SK-N-SH treated with all-trans-retinoic acid at 6 μM for 48 hours (cell line): Measurements from ENCODE around the gene MCM9.

Experiments used
- ATAC-seq: fragments of 200-7000 bp; cut with Tn5 transposase; 3 replicates; pipeline ENCODE4 v1.9.1; 2020; ENCODE audit warnings: mild to moderate bottlenecking, moderate library complexity
- ARNTL ChIP-seq: fragments of 450-650 bp; formaldehyde crosslinking; IDR thresholded peaks from 2 replicates; pipeline ENCODE4 v1.5.0; 2020; ENCODE audit warnings: low read depth, mild to moderate bottlenecking, moderate library complexity, borderline replicate concordance
- CSDC2 ChIP-seq: fragments of 250-450 bp; sonication (Bioruptor Pico); IDR thresholded peaks from 2 replicates; pipeline ENCODE4 v1.5.0; 2020; ENCODE audit warnings: mild to moderate bottlenecking, moderate library complexity
- CSRNP3 ChIP-seq: fragments of 250-450 bp; sonication (Bioruptor Pico); IDR thresholded peaks from 2 replicates; pipeline ENCODE4 v1.5.1; 2021; ENCODE audit warnings: mild to moderate bottlenecking, moderate library complexity
- ESRRG ChIP-seq: fragments of 250-450 bp; sonication (Bioruptor Pico); IDR thresholded peaks from 2 replicates; pipeline ENCODE4 v1.6.1; 2021; ENCODE audit warnings: mild to moderate bottlenecking
- GLIS3 ChIP-seq: fragments of 250-450 bp; sonication (Bioruptor Pico); IDR thresholded peaks from 2 replicates; pipeline ENCODE4 v1.5.0; 2020; ENCODE audit warnings: mild to moderate bottlenecking, moderate library complexity
- ISL1 ChIP-seq: fragments of 250-450 bp; sonication (Bioruptor Pico); IDR thresholded peaks from 2 replicates; pipeline ENCODE4 v2.1.2; 2022; ENCODE audit warnings: mild to moderate bottlenecking, moderate library complexity
- OSR1 ChIP-seq: fragments of 250-450 bp; sonication (Bioruptor Pico); IDR thresholded peaks from 2 replicates; pipeline ENCODE4 v1.8.0; 2022; ENCODE audit warnings: moderate library complexity, mild to moderate bottlenecking, inconsistent platforms
- PATZ1 ChIP-seq: fragments of 250-450 bp; sonication (Bioruptor Pico); IDR thresholded peaks from 2 replicates; pipeline ENCODE4 v1.8.0; 2020; ENCODE audit warnings: mild to moderate bottlenecking, moderate library complexity, borderline replicate concordance
- PPARA ChIP-seq: fragments of 250-450 bp; sonication (Bioruptor Pico); IDR thresholded peaks from 2 replicates; pipeline ENCODE4 v1.5.0; 2020; ENCODE audit warnings: mild to moderate bottlenecking, borderline replicate concordance
- RARB ChIP-seq: fragments of 250-450 bp; sonication (Bioruptor Pico); IDR thresholded peaks from 2 replicates; pipeline ENCODE4 v1.8.0; 2021; ENCODE audit warnings: mild to moderate bottlenecking, moderate library complexity
- SNAI2 ChIP-seq: fragments of 250-450 bp; sonication (Bioruptor Pico); IDR thresholded peaks from 2 replicates; pipeline ENCODE4 v1.5.0; 2020; ENCODE audit warnings: mild to moderate bottlenecking, moderate library complexity
- TOX ChIP-seq: fragments of 250-450 bp; sonication (Bioruptor Pico); IDR thresholded peaks from 2 replicates; pipeline ENCODE4 v1.8.0; 2021; ENCODE audit warnings: mild to moderate bottlenecking, moderate library complexity, borderline replicate concordance
- ZC3H10 ChIP-seq: fragments of 250-450 bp; sonication (Bioruptor Pico); IDR thresholded peaks from 2 replicates; pipeline ENCODE4 v1.5.1; 2021; ENCODE audit warnings: mild to moderate bottlenecking, moderate library complexity
- ZFP3 ChIP-seq: fragments of 250-450 bp; sonication (Bioruptor Pico); IDR thresholded peaks from 2 replicates; pipeline ENCODE4 v1.5.0; 2020; ENCODE audit warnings: mild to moderate bottlenecking, moderate library complexity
- ZFP30 ChIP-seq: fragments of 450-650 bp; formaldehyde crosslinking; IDR thresholded peaks from 2 replicates; pipeline ENCODE4 v1.5.0; 2022; ENCODE audit warnings: mild to moderate bottlenecking, moderate library complexity
- ZNF565 ChIP-seq: fragments of 450-650 bp; formaldehyde crosslinking; conservative IDR thresholded peaks from 2 replicates; pipeline ENCODE4 v1.5.0; 2020; ENCODE audit warnings: low read depth, mild to moderate bottlenecking, moderate library complexity
- ZNF70 ChIP-seq: fragments of 450-650 bp; formaldehyde crosslinking; IDR thresholded peaks from 2 replicates; pipeline ENCODE4 v1.5.0; 2020; ENCODE audit warnings: mild to moderate bottlenecking, moderate library complexity
- ZNF8 ChIP-seq: fragments of 450-650 bp; formaldehyde crosslinking; IDR thresholded peaks from 2 replicates; pipeline ENCODE4 v1.5.0; 2020; ENCODE audit warnings: mild to moderate bottlenecking, moderate library complexity
- TF ChIP-seq, protein P1 (sequence below): fragments of 250-450 bp; sonication (Bioruptor Pico); IDR thresholded peaks from 2 replicates; pipeline ENCODE4 v1.5.0; 2020; ENCODE audit warnings: mild to moderate bottlenecking, moderate library complexity
- TF ChIP-seq, protein P2 (sequence below): fragments of 250-450 bp; sonication (Bioruptor Pico); IDR thresholded peaks from 2 replicates; pipeline ENCODE4 v1.5.1; 2020; ENCODE audit warnings: low read depth, mild to moderate bottlenecking, moderate library complexity

The MCM9 gene

DNA sequence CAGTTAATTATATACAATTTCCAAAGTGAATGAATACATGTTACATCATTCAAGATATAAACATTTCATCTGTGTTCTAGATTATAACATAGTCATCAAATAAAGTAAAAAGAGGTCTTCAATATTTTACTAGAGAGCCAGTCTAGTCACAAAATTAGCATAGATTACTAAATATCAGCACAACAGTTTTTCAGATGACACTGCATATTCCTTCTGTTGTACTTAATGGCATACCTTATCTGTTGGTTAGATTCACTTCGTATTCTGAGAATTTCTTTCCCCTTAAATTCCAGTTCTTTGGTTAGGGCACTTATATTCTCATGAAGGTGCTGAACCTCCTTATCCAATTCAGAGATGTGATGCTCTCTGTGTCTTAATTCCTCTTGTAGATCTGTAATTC lies 39.8 kb upstream of the MCM9 start:
- no peak for TF ChIP-seq CSDC2 (CRISPR knock-in tag)
- TF ChIP-seq TOX, result no peak
- no peak for ATAC-seq

- TF ChIP-seq ZNF8 (CRISPR knock-in tag), result no peak
- TF ChIP-seq SNAI2, result no peak
- no peak for TF ChIP-seq CSRNP3 (CRISPR knock-in tag)
- no peak for TF ChIP-seq ZNF565 (CRISPR knock-in tag)
- TF ChIP-seq ARNTL (CRISPR knock-in tag), result no peak
- TF ChIP-seq ZFP30, result no peak
- TF ChIP-seq ESRRG, result no peak
- no peak for TF ChIP-seq ZFP3 (CRISPR knock-in tag)
- TF ChIP-seq, all 23 proteins: peak for 0
Observed at GRCh38 chr6:118971682-118972081, 36.7 kb upstream of the MCM9 start.

GRCh38 chr6:118970866-118971265 lies 35.9 kb upstream of the MCM9 start:
- TF ChIP-seq GLIS3 (CRISPR knock-in tag) (no peak), ZFP3 (CRISPR knock-in tag) (no peak), ZC3H10 (CRISPR knock-in tag) (no peak), SNAI2 (no peak), ARNTL (CRISPR knock-in tag) (no peak), ZNF565 (CRISPR knock-in tag) (no peak)
- TF ChIP-seq, protein P1, sequence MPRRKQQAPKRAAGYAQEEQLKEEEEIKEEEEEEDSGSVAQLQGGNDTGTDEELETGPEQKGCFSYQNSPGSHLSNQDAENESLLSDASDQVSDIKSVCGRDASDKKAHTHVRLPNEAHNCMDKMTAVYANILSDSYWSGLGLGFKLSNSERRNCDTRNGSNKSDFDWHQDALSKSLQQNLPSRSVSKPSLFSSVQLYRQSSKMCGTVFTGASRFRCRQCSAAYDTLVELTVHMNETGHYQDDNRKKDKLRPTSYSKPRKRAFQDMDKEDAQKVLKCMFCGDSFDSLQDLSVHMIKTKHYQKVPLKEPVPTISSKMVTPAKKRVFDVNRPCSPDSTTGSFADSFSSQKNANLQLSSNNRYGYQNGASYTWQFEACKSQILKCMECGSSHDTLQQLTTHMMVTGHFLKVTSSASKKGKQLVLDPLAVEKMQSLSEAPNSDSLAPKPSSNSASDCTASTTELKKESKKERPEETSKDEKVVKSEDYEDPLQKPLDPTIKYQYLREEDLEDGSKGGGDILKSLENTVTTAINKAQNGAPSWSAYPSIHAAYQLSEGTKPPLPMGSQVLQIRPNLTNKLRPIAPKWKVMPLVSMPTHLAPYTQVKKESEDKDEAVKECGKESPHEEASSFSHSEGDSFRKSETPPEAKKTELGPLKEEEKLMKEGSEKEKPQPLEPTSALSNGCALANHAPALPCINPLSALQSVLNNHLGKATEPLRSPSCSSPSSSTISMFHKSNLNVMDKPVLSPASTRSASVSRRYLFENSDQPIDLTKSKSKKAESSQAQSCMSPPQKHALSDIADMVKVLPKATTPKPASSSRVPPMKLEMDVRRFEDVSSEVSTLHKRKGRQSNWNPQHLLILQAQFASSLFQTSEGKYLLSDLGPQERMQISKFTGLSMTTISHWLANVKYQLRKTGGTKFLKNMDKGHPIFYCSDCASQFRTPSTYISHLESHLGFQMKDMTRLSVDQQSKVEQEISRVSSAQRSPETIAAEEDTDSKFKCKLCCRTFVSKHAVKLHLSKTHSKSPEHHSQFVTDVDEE (CRISPR knock-in tag), result no peak
- no peak for ATAC-seq

More at GRCh38 chr6:118971682-118972081, 36.7 kb upstream of the MCM9 start:
- no peak for ATAC-seq

- peak; percentile 66; the same call in 2 of the 3 replicates for ATAC-seq
- TF ChIP-seq CSDC2 (CRISPR knock-in tag), result no peak
- no peak for TF ChIP-seq ISL1 (CRISPR knock-in tag)
- no peak for TF ChIP-seq OSR1 (CRISPR knock-in tag)
- TF ChIP-seq, all 23 proteins: peak for 0
Observed at GRCh38 chr6:118968416-118968815, 33.5 kb upstream of the MCM9 start.

DNA sequence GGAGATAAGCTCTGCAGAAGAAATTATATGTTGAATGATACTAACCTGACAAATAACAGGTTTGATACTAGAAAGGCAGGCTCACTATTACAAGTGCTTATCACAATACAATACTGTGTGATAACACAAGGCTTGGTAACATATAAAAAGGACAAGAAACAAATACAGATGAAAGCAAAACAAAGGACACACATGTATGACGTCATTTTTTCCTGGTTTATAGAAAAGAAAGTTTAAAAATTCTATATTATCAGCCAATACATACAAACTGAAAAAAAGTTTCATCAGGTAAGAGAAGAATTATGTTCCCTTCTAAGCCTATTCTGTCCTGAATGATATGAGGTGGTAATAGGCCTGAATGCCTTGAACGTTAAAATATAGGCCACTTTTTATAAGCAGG lies 32.3 kb upstream of the MCM9 start:
- no peak for ATAC-seq
- TF ChIP-seq, protein P2, sequence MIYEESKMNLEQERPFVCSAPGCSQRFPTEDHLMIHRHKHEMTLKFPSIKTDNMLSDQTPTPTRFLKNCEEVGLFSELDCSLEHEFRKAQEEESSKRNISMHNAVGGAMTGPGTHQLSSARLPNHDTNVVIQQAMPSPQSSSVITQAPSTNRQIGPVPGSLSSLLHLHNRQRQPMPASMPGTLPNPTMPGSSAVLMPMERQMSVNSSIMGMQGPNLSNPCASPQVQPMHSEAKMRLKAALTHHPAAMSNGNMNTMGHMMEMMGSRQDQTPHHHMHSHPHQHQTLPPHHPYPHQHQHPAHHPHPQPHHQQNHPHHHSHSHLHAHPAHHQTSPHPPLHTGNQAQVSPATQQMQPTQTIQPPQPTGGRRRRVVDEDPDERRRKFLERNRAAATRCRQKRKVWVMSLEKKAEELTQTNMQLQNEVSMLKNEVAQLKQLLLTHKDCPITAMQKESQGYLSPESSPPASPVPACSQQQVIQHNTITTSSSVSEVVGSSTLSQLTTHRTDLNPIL (CRISPR knock-in tag), result no peak
- TF ChIP-seq SNAI2 (no peak), ZFP3 (CRISPR knock-in tag) (no peak), ZC3H10 (CRISPR knock-in tag) (no peak), RARB (CRISPR knock-in tag) (no peak), TOX (no peak)

DNA sequence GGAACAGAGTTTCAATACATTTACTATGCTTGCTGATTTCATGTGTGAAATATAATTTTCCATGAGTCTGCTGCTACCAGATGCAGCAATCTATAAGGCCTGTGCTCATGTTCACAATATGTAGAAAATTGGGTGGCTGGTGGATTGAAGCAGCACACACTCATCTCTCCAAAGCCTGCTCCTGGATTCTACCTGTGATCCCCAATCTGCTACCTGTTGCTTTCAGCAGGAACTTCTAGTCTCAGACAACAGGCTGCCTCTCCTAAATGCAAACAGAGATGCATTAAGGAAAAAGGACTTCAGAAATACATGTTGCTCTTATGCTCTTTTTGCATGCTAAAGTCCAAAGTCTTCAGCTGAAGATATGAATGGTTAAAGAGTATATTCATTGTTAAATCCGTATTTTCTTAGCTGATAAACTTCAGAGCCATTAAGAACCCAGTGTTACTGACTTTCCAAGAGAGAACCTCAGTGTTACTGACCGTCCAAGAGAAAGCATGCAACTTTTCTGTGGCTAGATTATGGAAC lies 30.9 kb upstream of the MCM9 start:
- TF ChIP-seq PPARA (CRISPR knock-in tag) (no peak), ZNF70 (CRISPR knock-in tag) (no peak)
- no peak for ATAC-seq

DNA sequence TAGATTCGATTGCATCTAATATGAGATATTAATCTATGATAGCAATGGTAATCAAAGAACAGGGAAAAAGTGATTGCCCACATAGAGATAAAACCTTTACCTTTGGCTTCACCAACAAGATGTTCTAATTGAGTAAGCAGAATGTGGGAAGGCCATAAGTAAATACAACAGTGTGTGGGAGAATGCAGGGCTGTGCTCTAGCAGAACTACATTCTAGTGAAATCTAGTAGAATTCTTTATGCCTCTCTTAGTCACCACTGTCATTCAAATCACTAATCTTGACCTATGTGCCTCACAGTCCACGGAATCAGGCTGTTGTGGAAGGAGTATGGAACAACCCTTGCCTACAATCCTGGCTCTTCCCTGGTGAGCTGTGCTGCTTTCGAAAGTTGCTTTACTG lies 30.4 kb upstream of the MCM9 start:
- ATAC-seq, result no peak
- no peak for TF ChIP-seq PPARA (CRISPR knock-in tag)
- TF ChIP-seq PATZ1 (CRISPR knock-in tag), result no peak
